Small intestine (tissue), 16 donors: ENCODE measurements around the gene FBXO4. TPM values are rescaled to one million over a fixed set of nuclear protein-coding genes. Genes with fewer than 3 reads are reported as not detected.

Experiments used
- DNase-seq, 2 donors: peaks; one replicate each; pipeline versions ENCODE4 v3.0.0 to v3.0.0-alpha.2; 2013
- FAIRE-seq: peaks from 2 replicates; lab custom pipeline; 2012; peaks lifted over from hg19 to GRCh38; lab: Jason Lieb, UNC
- H3K27ac ChIP-seq, 3 donors: one replicate each; pipeline ENCODE4 v1.5.1; 2013; ENCODE audit warnings: low read length in 2 of 3, mild to moderate bottlenecking in 2 of 3, control low read depth in 1 of 3, inconsistent platforms in 1 of 3, low read depth in 1 of 3, moderate library complexity in 1 of 3
- H3K27me3 ChIP-seq, 3 donors: one replicate each; pipeline ENCODE4 v1.6.1; 2013; ENCODE audit warnings: low read length in 3 of 3, inconsistent platforms in 1 of 3; ENCODE audit not compliant: control insufficient read depth in 3 of 3, insufficient read depth in 3 of 3
- H3K36me3 ChIP-seq, 3 donors: one replicate each; pipeline ENCODE4 v1.6.1; 2013; ENCODE audit warnings: low read length in 3 of 3, inconsistent platforms in 1 of 3, low read depth in 1 of 3, mild to moderate bottlenecking in 1 of 3, moderate library complexity in 1 of 3; ENCODE audit not compliant: control insufficient read depth in 3 of 3, insufficient read depth in 2 of 3
- H3K4me1 ChIP-seq, 3 donors: one replicate each; pipeline ENCODE4 v1.6.1; 2013; ENCODE audit warnings: low read length in 2 of 3, inconsistent platforms in 1 of 3, low read depth in 1 of 3, mild to moderate bottlenecking in 1 of 3, moderate library complexity in 1 of 3; ENCODE audit not compliant: control insufficient read depth in 3 of 3, insufficient read depth in 2 of 3
- H3K4me3 ChIP-seq, 3 donors: one replicate each; pipeline ENCODE4 v1.5.1; 2013; ENCODE audit warnings: low read length in 3 of 3, control low read depth in 1 of 3, inconsistent platforms in 1 of 3, low read depth in 1 of 3, mild to moderate bottlenecking in 1 of 3, moderate library complexity in 1 of 3
- H3K9me3 ChIP-seq, 2 donors: one replicate each; pipeline ENCODE4 v1.6.1; 2013; ENCODE audit warnings: low read depth in 1 of 2, low read length in 1 of 2; ENCODE audit not compliant: control insufficient read depth in 2 of 2, insufficient read depth in 1 of 2
- WGBS, 3 donors: extraction: QIAGEN DNeasy Blood & Tissue Kit; methylation state at CpG; one replicate each; pipeline ENCODE4 v1.1.7; 2013; 5-methylcytosine and 5-hydroxymethylcytosine counted together
- long read RNA-seq, 10 donors: transcript quantifications; one replicate each; lab custom pipeline, GENCODE V29; 2026
- polyA plus RNA-seq, 4 donors: library from polyadenylated mRNA; stranded (reverse) in 3 of 4; unstranded in 1 of 4; fragments of 200-250 nt in 3 of 4; fragments of 120-200 nt in 1 of 4; gene quantifications; one replicate each; pipeline versions ENCODE4 v1.2.1 to v1.2.3, GENCODE V29; 2013
- donor health status: healthy with polysubstance abuse.
- donor health status: control.
- donor health status: control.
- donor health status: Bipolar disorder and iron deficiency.
- donor health status: healthy.

FBXO4 gene, protein sequence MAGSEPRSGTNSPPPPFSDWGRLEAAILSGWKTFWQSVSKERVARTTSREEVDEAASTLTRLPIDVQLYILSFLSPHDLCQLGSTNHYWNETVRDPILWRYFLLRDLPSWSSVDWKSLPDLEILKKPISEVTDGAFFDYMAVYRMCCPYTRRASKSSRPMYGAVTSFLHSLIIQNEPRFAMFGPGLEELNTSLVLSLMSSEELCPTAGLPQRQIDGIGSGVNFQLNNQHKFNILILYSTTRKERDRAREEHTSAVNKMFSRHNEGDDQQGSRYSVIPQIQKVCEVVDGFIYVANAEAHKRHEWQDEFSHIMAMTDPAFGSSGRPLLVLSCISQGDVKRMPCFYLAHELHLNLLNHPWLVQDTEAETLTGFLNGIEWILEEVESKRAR
- 10 to 100 TPM; 11.1 to 18.1 (median 14.3) TPM for polyA plus RNA-seq
- long read RNA-seq, donor 1, transcript FBXO4-201 (7 exons, 1,682 nt) = major isoform, 8 of 10 reads
- long read RNA-seq, donor 1, partial matches to known transcripts = 0 of 10 reads
- long read RNA-seq, donor 1, other reads (novel, unspliced or antisense) = 0 of 10 reads
- long read RNA-seq, donor 2, partial matches to known transcripts = 0 of 1 reads
- long read RNA-seq, donor 2, other reads (novel, unspliced or antisense) = 0 of 1 reads
- long read RNA-seq, donor 3, partial matches to known transcripts = 0 of 2 reads
- long read RNA-seq, donor 3, other reads (novel, unspliced or antisense) = 0 of 2 reads
- long read RNA-seq, donor 4 = 0 reads
- long read RNA-seq, donor 5, partial matches to known transcripts = 0 of 2 reads
- long read RNA-seq, donor 5, other reads (novel, unspliced or antisense) = 0 of 2 reads
- long read RNA-seq, donor 6, partial matches to known transcripts = 0 of 3 reads
- long read RNA-seq, donor 6, other reads (novel, unspliced or antisense) = 0 of 3 reads
- long read RNA-seq, donor 7, transcript FBXO4-201 (7 exons, 1,682 nt) = major isoform, 5 of 7 reads
- long read RNA-seq, donor 7, partial matches to known transcripts = 0 of 7 reads
- long read RNA-seq, donor 7, other reads (novel, unspliced or antisense) = 0 of 7 reads
- long read RNA-seq, donor 8 = 0 reads
- long read RNA-seq, donor 9, partial matches to known transcripts = 0 of 2 reads
- long read RNA-seq, donor 9, other reads (novel, unspliced or antisense) = 0 of 2 reads
- long read RNA-seq, donor 10, partial matches to known transcripts = 5 of 9 reads
- long read RNA-seq, donor 10, other reads (novel, unspliced or antisense) = 0 of 9 reads

DNA sequence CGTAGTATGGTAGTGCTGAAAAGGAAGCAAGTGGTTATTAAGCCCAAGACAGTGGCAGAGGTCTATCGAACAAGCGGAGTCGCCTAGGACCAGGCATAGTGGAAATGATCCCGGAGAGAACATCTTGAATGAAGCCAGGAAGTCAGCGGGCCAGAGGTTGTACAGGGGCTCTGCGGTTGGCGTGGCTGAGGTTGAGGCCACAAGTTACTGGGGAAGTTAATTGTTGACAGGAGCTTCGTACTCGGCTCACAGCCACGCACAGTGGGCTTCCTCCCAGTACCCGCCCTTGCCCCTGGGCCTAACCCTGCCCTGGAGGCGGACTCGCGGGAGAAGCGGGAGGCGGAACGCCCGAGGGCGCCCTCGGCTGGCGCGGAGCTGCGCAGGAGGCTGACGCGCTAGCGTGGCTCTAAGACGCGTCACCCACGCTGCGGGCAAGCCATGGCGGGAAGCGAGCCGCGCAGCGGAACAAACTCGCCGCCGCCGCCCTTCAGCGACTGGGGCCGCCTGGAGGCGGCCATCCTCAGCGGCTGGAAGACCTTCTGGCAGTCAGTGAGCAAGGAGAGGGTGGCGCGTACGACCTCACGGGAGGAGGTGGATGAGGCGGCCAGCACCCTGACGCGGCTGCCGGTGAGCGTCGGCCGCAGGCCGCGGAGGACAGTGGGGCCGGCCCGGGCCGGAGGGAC lies at the start of gene FBXO4:
Gene FBXO4, plus strand, starts transcription at position 410 of the 683 bp plus-strand sequence. Its CDS starts 29 bp downstream, at position 439.
- peak; percentile 82 to 96 for DNase-seq
- peak within 1 kb of the TSS; percentile 79 to 94 (median 80) for H3K4me3 ChIP-seq
- 0 to 1% (median 1%) methylated on average over 52 to 60 of the region's 60 CpGs for WGBS, 3 donors
- H3K27ac ChIP-seq = peak within 1 kb of the TSS; percentile 90 to 99 (median 91)
- H3K9me3 ChIP-seq = no peaks in the 10 kb centered on the region
- peaks cover 0 to 5% (median 0%) of the 10 kb centered on the region in 3 donors for H3K4me1 ChIP-seq
- FAIRE-seq = no peak
- H3K36me3 ChIP-seq = peaks cover 0 to 5% (median 4%) of the 10 kb centered on the region in 3 donors
- H3K27me3 ChIP-seq = no peaks in the 10 kb centered on the region

DNA sequence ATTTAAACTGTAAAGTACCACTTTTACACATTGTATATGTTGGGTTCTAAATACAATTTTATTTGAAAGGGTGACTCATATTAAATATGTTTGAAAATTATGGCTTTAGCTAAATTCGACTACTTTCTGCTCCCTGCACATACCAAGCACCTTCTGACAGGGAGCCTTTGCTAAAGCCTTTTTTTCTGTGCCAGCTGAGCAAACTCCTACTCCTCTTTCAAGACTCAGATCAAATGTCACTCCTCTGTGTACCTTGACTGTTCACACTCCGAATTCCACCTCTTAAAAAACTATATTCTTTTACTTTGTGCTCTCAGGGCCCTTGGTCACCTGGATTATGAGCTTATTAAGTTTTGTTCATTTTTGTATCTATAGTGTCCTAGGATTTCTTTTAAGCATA lies 48.4 kb upstream of the FBXO4 start:
- no peak overlapping the region for H3K4me3 ChIP-seq
- H3K9me3 ChIP-seq = no peaks in the 10 kb centered on the region
- no peaks in the 10 kb centered on the region for H3K27me3 ChIP-seq
- no peaks in the 10 kb centered on the region for H3K36me3 ChIP-seq
- no peaks in the 10 kb centered on the region for H3K4me1 ChIP-seq
- DNase-seq (no peak), FAIRE-seq (no peak)
- H3K27ac ChIP-seq = no peak overlapping the region
- 70 to 87% (median 75%) methylated on average over 2 of the region's 2 CpGs for WGBS, 3 donors

DNA sequence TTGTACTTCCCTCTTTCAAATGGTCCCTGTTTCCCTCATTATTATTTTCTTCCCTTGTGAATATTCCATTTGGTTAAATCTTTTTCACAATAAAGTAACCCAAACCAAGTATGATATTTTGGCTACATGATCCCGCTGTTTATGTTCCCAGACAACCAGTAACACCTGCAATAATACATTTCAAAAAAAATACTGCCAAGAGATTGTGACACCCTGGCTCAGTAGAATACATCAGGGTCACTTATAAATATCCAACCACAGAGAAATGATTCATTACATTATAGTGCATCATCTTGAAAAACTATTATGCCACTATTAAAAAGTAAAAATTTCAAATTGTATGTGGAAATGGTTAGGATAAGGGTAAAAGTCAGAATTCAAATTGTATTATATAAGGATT lies 47.7 kb upstream of the FBXO4 start:
- H3K36me3 ChIP-seq = no peaks in the 10 kb centered on the region
- H3K4me1 ChIP-seq = no peaks in the 10 kb centered on the region
- no peak overlapping the region for H3K4me3 ChIP-seq
- WGBS, 3 donors = 91 to 97% (median 95%) methylated on average over 1 of the region's 1 CpG
- H3K9me3 ChIP-seq = no peaks in the 10 kb centered on the region
- no peak overlapping the region for H3K27ac ChIP-seq
- H3K27me3 ChIP-seq = no peaks in the 10 kb centered on the region
- DNase-seq = no peak
- no peak for FAIRE-seq

GRCh38 chr5:41878173-41878572 lies 46.9 kb upstream of the FBXO4 start:
- Histone ChIP-seq H3K36me3 (no peaks in the 10 kb centered on the region), H3K27me3 (no peaks in the 10 kb centered on the region), H3K27ac (no peak overlapping the region), H3K9me3 (no peaks in the 10 kb centered on the region), H3K4me1 (no peaks in the 10 kb centered on the region), H3K4me3 (no peak overlapping the region)
- WGBS, 3 donors = 52 to 69% (median 63%) methylated on average over 2 of the region's 2 CpGs
- FAIRE-seq (no peak), DNase-seq (no peak)

GRCh38 chr5:41878643-41879478 lies 46.2 kb upstream of the FBXO4 start:
- 21 to 62% (median 36%) methylated on average over 3 of the region's 3 CpGs for WGBS, 3 donors
- H3K9me3 ChIP-seq = no peaks in the 10 kb centered on the region
- DNase-seq (peak in 1 of 2 donors; percentile 30), FAIRE-seq (no peak)
- H3K36me3 ChIP-seq = no peaks in the 10 kb centered on the region
- H3K4me1 ChIP-seq = no peaks in the 10 kb centered on the region
- H3K4me3 ChIP-seq = no peak overlapping the region
- H3K27ac ChIP-seq = no peak overlapping the region
- H3K27me3 ChIP-seq = no peaks in the 10 kb centered on the region

- Histone ChIP-seq H3K4me1 (no peaks in the 10 kb centered on the region), H3K27ac (no peak overlapping the region), H3K27me3 (no peaks in the 10 kb centered on the region), H3K4me3 (no peak overlapping the region), H3K36me3 (no peaks in the 10 kb centered on the region), H3K9me3 (no peaks in the 10 kb centered on the region)
- DNase-seq (no peak), FAIRE-seq (no peak)
- WGBS, 3 donors = 23 to 60% (median 53%) methylated on average over 5 of the region's 5 CpGs
Observed at GRCh38 chr5:41882765-41883164, 42.3 kb upstream of the FBXO4 start.

GRCh38 chr5:41883243-41883642 lies 41.8 kb upstream of the FBXO4 start:
- 77 to 81% (median 79%) methylated on average over 3 of the region's 3 CpGs for WGBS, 3 donors
- DNase-seq (no peak), FAIRE-seq (no peak)
- peaks cover 0 to 5% (median 0%) of the 10 kb centered on the region in 3 donors for H3K27me3 ChIP-seq
- H3K4me3 ChIP-seq = no peak overlapping the region
- H3K4me1 ChIP-seq = no peaks in the 10 kb centered on the region
- no peaks in the 10 kb centered on the region for H3K36me3 ChIP-seq
- no peak overlapping the region for H3K27ac ChIP-seq
- no peaks in the 10 kb centered on the region for H3K9me3 ChIP-seq
